Hepatocyte (in vitro differentiated cells): Measurements from ENCODE around the gene SH3RF3. TPM values are rescaled to one million over a fixed set of nuclear protein-coding genes. Genes with fewer than 3 reads are reported as not detected.
A peak's percentile ranks its signal among the peaks of the same experiment; 100 is the strongest.

Source experiments
- DNase-seq: peaks from one replicate; pipeline ENCODE4 v3.0.0-alpha.2; 2016; ENCODE audit warnings: low spot score
- H2AFZ ChIP-seq: fragments of 200-600 bp; sonication (generic); 2 replicates; pipeline ENCODE4 v1.6.0; 2016; ENCODE audit warnings: antibody characterized with exemption, mild to moderate bottlenecking
- H3K27ac ChIP-seq: fragments of 200-600 bp; sonication (generic); 2 replicates; pipeline ENCODE4 v1.5.1; 2016; ENCODE audit warnings: mild to moderate bottlenecking
- H3K27me3 ChIP-seq: fragments of 200-600 bp; sonication (generic); 2 replicates; pipeline ENCODE4 v1.6.1; 2016
- H3K36me3 ChIP-seq: fragments of 200-600 bp; sonication (generic); replicated peaks from 2 replicates; pipeline ENCODE4 v1.5.1; 2016; ENCODE audit warnings: low read depth; ENCODE audit not compliant: insufficient read depth
- H3K4me1 ChIP-seq: fragments of 200-600 bp; sonication (generic); 2 replicates; pipeline ENCODE4 v1.5.1; 2016; ENCODE audit warnings: mild to moderate bottlenecking, moderate library complexity; ENCODE audit not compliant: insufficient read depth
- H3K4me2 ChIP-seq: fragments of 200-600 bp; sonication (generic); 2 replicates; pipeline ENCODE4 v1.6.0; 2016
- H3K4me3 ChIP-seq: fragments of 200-600 bp; sonication (generic); 2 replicates; pipeline ENCODE4 v1.5.1; 2016; ENCODE audit warnings: mild to moderate bottlenecking
- H3K79me2 ChIP-seq: fragments of 200-600 bp; sonication (generic); 2 replicates; pipeline ENCODE4 v1.6.0; 2017; ENCODE audit warnings: mild to moderate bottlenecking
- H3K9me2 ChIP-seq: fragments of 200-600 bp; sonication (generic); replicated peaks from 2 replicates; pipeline ENCODE4 v1.6.0; 2017; ENCODE audit warnings: mild to moderate bottlenecking; ENCODE audit not compliant: insufficient read depth
- H3K9me3 ChIP-seq: fragments of 200-600 bp; sonication (generic); 2 replicates; pipeline ENCODE4 v1.5.1; 2016; ENCODE audit warnings: low read depth, mild to moderate bottlenecking
- H4K20me1 ChIP-seq: fragments of 200-600 bp; sonication (generic); 2 replicates; pipeline ENCODE4 v1.6.0; 2016; ENCODE audit warnings: mild to moderate bottlenecking; ENCODE audit not compliant: insufficient read depth, poor library complexity, severe bottlenecking
- EZH2 ChIP-seq: fragments of 200-600 bp; sonication (generic); IDR thresholded peaks from 2 replicates; pipeline ENCODE4 v1.6.1; 2016; ENCODE audit warnings: antibody characterized with exemption, mild to moderate bottlenecking, borderline replicate concordance
- EZH2phosphoT487 ChIP-seq: fragments of 200-600 bp; sonication (generic); IDR thresholded peaks from one replicate; pipeline ENCODE4 v1.6.1; 2018; ENCODE audit warnings: antibody characterized with exemption, mild to moderate bottlenecking, low read depth, moderate library complexity; ENCODE audit not compliant: unreplicated experiment, severe bottlenecking
- WGBS: methylation state at CpG from one replicate; pipeline ENCODE4 v1.1.6; 2016; ENCODE audit warnings: low lambda C conversion rate; ENCODE audit errors: missing lambda C conversion rate; 5-methylcytosine and 5-hydroxymethylcytosine counted together
- polyA plus RNA-seq: library from polyadenylated mRNA; unstranded; fragments of >200 nt; fragmentation: Nextera tagmentation; extraction: Ambion mirVana; gene quantifications from 2 replicates; pipeline ENCODE4 v1.2.1, GENCODE V29; 2016
- total RNA-seq: library from RNA; depleted of rRNA; stranded (reverse); fragments of >200 nt; gene quantifications from 2 replicates; pipeline ENCODE4 v1.2.3, GENCODE V29; 2014
- TF ChIP-seq, protein P1 (sequence below): fragments of 200-600 bp; sonication (generic); IDR thresholded peaks from 2 replicates; pipeline ENCODE4 v1.5.1; 2016; ENCODE audit warnings: antibody characterized with exemption, mild to moderate bottlenecking; ENCODE audit not compliant: poor library complexity

SH3RF3 gene
- total and polyA plus RNA-seq, 2 experiments from 2014 or later: 1.9 to 2.1 TPM

DNA sequence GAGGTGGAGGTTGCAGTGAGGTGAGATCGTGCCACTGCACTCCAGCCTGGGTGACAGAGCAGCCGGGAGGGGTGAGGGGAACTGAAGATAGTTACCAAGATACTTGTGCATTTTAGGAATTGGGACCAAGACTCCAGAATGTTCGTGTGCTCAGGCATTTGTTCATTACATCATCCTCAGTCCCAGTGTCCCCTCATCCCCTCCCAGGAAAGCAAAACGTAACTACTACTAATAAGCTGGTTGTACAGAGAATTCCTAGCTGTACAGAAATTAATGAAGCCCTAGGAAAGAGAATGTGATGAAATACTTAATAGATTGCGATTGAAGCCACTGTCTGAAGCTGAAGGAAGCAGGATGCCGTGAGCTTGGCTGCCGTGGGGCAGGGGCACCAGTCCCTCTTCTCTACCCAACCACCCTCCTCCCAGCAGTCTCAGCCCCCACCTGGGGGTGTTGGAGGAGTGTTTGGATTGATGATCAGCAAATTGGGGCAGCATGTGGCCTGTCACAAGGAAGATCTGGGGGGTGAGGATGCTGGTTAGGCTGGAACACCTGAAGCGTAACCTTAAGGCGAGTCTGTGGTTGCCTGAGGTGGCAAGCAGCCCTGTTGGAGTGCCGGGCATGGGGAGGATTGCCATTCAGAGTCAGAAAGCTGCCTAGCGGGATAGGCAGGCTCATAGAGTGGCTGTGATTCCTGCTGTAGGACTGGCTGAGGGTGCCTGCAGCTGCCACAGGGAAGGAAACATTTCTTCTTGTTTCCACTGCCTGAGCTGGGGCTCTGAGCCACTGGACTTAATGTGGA lies 140.9 kb downstream of the SH3RF3 start:
- no peak for DNase-seq
- Histone ChIP-seq H4K20me1 (no peaks in the 10 kb centered on the region), H3K9me3 (no peaks in the 10 kb centered on the region), H3K9me2 (no peaks in the 10 kb centered on the region), H3K27ac (no peak overlapping the region), H3K4me3 (no peak overlapping the region), H2AFZ (no peak overlapping the region), H3K4me1 (peaks cover 20% of the 10 kb centered on the region), H3K36me3 (no peaks in the 10 kb centered on the region), H3K27me3 (no peaks in the 10 kb centered on the region), H3K79me2 (no peaks in the 10 kb centered on the region), H3K4me2 (no peak overlapping the region)
- TF ChIP-seq EZH2 (no peak), EZH2phosphoT487 (no peak)
- TF ChIP-seq, protein P1, sequence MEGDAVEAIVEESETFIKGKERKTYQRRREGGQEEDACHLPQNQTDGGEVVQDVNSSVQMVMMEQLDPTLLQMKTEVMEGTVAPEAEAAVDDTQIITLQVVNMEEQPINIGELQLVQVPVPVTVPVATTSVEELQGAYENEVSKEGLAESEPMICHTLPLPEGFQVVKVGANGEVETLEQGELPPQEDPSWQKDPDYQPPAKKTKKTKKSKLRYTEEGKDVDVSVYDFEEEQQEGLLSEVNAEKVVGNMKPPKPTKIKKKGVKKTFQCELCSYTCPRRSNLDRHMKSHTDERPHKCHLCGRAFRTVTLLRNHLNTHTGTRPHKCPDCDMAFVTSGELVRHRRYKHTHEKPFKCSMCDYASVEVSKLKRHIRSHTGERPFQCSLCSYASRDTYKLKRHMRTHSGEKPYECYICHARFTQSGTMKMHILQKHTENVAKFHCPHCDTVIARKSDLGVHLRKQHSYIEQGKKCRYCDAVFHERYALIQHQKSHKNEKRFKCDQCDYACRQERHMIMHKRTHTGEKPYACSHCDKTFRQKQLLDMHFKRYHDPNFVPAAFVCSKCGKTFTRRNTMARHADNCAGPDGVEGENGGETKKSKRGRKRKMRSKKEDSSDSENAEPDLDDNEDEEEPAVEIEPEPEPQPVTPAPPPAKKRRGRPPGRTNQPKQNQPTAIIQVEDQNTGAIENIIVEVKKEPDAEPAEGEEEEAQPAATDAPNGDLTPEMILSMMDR: no peak
- 88% methylated on average over 11 of the region's 11 CpGs for WGBS

DNA sequence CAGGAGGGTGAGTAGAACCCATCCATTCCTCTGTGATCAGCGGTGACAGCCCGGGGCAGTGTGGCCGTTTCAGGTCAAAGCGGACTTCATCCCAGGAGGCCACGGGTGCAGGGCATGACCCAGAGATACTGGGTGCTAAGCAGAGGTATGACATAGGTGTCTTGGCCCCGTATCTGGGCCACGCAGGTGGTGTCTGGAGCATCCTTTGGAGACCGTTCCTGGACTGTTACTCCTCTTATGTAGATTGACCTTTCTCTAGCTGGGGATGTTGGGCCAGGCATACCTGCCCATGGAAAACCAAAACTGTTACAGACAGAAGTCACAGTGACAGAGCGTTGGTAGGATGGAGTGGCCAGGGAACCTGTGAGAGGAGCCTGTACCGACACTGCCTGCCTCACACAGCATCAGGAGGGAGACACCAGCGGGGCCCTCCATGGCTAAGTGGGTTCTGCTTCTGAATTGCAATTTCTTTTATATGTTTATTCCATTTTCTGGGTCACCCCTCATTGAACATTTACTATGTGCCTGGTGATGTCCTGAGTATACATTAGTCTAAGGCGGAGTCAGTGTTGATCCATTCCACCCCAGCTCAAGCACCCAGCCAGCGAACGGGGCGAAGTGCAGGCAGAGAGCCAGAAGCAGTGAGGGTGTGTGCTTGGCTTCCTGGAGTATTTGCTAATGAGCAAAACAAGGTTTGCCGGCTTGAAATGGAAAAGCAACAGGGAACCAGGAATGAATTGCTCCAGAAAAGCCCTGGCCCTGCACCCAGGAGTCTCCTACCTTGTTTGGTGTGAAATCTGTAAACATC lies 141.7 kb downstream of the SH3RF3 start:
- Histone ChIP-seq H3K4me2 (no peak overlapping the region), H3K4me1 (peaks cover 12% of the 10 kb centered on the region), H3K27ac (no peak overlapping the region), H3K27me3 (no peaks in the 10 kb centered on the region), H3K9me3 (no peaks in the 10 kb centered on the region), H4K20me1 (no peaks in the 10 kb centered on the region), H2AFZ (no peak overlapping the region), H3K9me2 (no peaks in the 10 kb centered on the region), H3K79me2 (no peaks in the 10 kb centered on the region), H3K4me3 (no peak overlapping the region), H3K36me3 (no peaks in the 10 kb centered on the region)
- TF ChIP-seq, protein P1: no peak
- TF ChIP-seq EZH2phosphoT487: no peak
- TF ChIP-seq EZH2: no peak
- DNase-seq: peak; percentile 32
- WGBS: 69% methylated on average over 16 of the region's 16 CpGs

DNA sequence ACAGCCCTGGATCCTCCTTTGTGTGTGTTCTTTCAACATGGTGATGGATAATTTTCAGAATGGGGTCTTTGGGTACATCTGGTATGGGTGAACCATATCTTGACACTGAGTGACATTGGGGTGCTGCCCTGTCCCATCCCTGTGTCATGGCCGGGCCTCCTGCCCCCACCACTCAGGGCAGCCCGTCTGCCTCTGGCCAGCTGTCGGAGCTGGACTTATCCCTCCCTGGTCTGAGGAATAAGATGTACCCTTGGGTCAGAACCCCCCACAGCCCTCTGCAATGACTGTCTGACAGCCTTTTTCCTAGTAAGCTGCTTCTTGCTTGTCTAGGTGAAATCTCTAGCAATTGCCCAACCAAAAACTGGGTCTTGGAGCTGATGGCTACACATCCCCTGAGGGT lies 142.9 kb downstream of the SH3RF3 start:
- no peak for DNase-seq
- H3K4me3 ChIP-seq: no peak overlapping the region

More for the DNA sequence above, 142.9 kb downstream of the SH3RF3 start:
- TF ChIP-seq EZH2 (no peak), EZH2phosphoT487 (no peak)
- TF ChIP-seq, protein P1: no peak
- WGBS: 98% methylated on average over 3 of the region's 3 CpGs
- no peaks in the 10 kb centered on the region for H3K79me2 ChIP-seq
- H3K9me2 ChIP-seq: no peaks in the 10 kb centered on the region
- no peaks in the 10 kb centered on the region for H3K9me3 ChIP-seq
- H3K4me1 ChIP-seq: peaks cover 7% of the 10 kb centered on the region
- no peak overlapping the region for H3K4me2 ChIP-seq
- H3K27ac ChIP-seq: no peak overlapping the region
- H2AFZ ChIP-seq: no peak overlapping the region
- H3K36me3 ChIP-seq: no peaks in the 10 kb centered on the region
- no peaks in the 10 kb centered on the region for H3K27me3 ChIP-seq
- H4K20me1 ChIP-seq: no peaks in the 10 kb centered on the region
